ENCODE data around the gene TTC3.

TTC3 gene

GRCh38 chr21:37224861-37225839 lies 152.1 kb downstream of the TTC3 start:
- H3K4me2 ChIP-seq (ENCODE audit: low read depth, low read length), result no peak overlapping the region
- no peak overlapping the region for H2AFZ ChIP-seq (ENCODE audit: low read length)
- H3K27ac ChIP-seq (ENCODE audit: low read length), result no peak overlapping the region
- peaks cover 6% of the 10 kb centered on the region; the same call in 1 of the 2 replicates for H3K36me3 ChIP-seq (replicated peaks; ENCODE audit: insufficient read depth, low read length)
- no peaks in the 10 kb centered on the region for H3K9me2 ChIP-seq (replicated peaks; ENCODE audit: insufficient read depth, low read length)
- no peak for TF ChIP-seq EZH2 (optimal IDR thresholded peaks at IDR 0.05; ENCODE audit: low read depth, low read length)
- peaks cover 8% of the 10 kb centered on the region; the same call in 1 of the 2 replicates for H4K20me1 ChIP-seq (ENCODE audit: insufficient read depth, low read length)
- peaks cover 8% of the 10 kb centered on the region; the same call in 1 of the 2 replicates for H3F3A ChIP-seq (ENCODE audit: insufficient read depth, low read length)
- H3K9ac ChIP-seq (ENCODE audit: low read length), result no peak overlapping the region
- H3K4me1 ChIP-seq (ENCODE audit: low read length), result peaks cover 9% of the 10 kb centered on the region
- no peak for DNase-seq
- H3K27me3 ChIP-seq (replicated peaks; ENCODE audit: insufficient read depth, low read length), result no peaks in the 10 kb centered on the region
- H3K9me3 ChIP-seq (replicated peaks; ENCODE audit: insufficient read depth, low read length), result no peaks in the 10 kb centered on the region
- H3K4me3 ChIP-seq (ENCODE audit: low read length), result no peak overlapping the region
- no peaks in the 10 kb centered on the region for H3K79me2 ChIP-seq (ENCODE audit: low read length)

- H3K9me3 ChIP-seq (replicated peaks; ENCODE audit: insufficient read depth, low read length), result no peaks in the 10 kb centered on the region
- TF ChIP-seq EZH2 (optimal IDR thresholded peaks at IDR 0.05; ENCODE audit: low read depth, low read length) (no peak), EZH2phosphoT487 (IDR thresholded peaks at IDR 0.05; ENCODE audit: low read length) (no peak)
- TF ChIP-seq, protein P1, sequence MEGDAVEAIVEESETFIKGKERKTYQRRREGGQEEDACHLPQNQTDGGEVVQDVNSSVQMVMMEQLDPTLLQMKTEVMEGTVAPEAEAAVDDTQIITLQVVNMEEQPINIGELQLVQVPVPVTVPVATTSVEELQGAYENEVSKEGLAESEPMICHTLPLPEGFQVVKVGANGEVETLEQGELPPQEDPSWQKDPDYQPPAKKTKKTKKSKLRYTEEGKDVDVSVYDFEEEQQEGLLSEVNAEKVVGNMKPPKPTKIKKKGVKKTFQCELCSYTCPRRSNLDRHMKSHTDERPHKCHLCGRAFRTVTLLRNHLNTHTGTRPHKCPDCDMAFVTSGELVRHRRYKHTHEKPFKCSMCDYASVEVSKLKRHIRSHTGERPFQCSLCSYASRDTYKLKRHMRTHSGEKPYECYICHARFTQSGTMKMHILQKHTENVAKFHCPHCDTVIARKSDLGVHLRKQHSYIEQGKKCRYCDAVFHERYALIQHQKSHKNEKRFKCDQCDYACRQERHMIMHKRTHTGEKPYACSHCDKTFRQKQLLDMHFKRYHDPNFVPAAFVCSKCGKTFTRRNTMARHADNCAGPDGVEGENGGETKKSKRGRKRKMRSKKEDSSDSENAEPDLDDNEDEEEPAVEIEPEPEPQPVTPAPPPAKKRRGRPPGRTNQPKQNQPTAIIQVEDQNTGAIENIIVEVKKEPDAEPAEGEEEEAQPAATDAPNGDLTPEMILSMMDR (IDR thresholded peaks at IDR 0.05; ENCODE audit: low read length), result no peak
- H3K4me2 ChIP-seq (ENCODE audit: low read depth, low read length), result no peak overlapping the region
- no peaks in the 10 kb centered on the region for H3K9me2 ChIP-seq (replicated peaks; ENCODE audit: insufficient read depth, low read length)
- H3K36me3 ChIP-seq (replicated peaks; ENCODE audit: insufficient read depth, low read length), result peaks cover 6% of the 10 kb centered on the region
- DNase-seq, result no peak
- H3K4me1 ChIP-seq (ENCODE audit: low read length), result peaks cover 3% of the 10 kb centered on the region
- H3K9ac ChIP-seq (ENCODE audit: low read length), result no peak overlapping the region
- H3K27ac ChIP-seq (ENCODE audit: low read length), result no peak overlapping the region
- peaks cover 8% of the 10 kb centered on the region for H3K79me2 ChIP-seq (ENCODE audit: low read length)
- peaks cover 17% of the 10 kb centered on the region for H4K20me1 ChIP-seq (ENCODE audit: insufficient read depth, low read length)
- H3F3A ChIP-seq (ENCODE audit: insufficient read depth, low read length), result peaks cover 3% of the 10 kb centered on the region; the same call in 1 of the 2 replicates
- H3K27me3 ChIP-seq (replicated peaks; ENCODE audit: insufficient read depth, low read length), result no peaks in the 10 kb centered on the region
- H2AFZ ChIP-seq (ENCODE audit: low read length), result no peak overlapping the region
- no peak overlapping the region for H3K4me3 ChIP-seq (ENCODE audit: low read length)
These were observed 153.2 kb downstream of the TTC3 start for GRCh38 chr21:37226041-37226920.

DNA sequence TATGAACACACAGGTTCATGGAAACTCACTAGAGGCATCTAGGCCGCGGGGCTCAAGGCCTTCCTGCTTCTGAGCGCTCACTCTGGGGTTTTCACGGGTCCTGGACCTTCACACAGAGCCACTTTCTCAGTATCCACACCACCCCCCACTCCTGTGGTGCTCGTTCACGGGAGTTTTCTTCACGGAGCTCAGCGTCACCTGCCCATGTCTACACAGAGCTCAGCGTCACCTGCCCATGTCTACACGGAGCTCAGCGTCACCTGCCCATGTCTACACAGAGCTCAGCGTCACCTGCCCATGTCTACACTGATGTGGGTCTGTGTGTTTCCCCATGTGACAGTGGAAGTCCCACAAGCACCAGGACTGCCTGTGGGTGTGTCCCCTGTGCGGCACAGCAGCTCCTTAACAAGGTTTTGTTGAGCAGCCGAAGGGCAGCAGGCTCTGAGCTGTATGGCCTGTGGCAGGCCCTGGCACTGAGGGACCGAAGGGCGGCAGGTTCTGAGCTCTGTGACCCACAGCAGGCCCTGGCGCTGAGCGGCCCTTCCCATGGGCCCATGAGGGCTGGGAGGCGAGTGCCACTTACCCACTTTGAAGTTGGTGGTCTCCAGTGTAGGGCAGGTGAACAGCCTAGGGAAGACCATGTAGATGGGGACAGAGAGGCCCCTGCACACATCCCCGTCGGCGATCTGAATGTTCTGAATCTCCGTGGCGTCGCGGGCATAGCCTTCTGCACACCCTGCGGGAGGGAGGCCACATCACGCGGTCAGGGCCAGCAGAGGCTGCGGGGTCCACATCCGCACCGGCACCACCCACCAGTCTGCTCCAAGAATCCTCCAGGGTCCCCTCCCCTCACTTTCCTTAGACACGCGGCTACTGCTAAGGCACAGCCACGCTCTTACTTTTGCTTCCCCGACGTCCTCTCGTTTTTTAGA lies 154.3 kb downstream of the TTC3 start:
- Histone ChIP-seq H4K20me1 (ENCODE audit: insufficient read depth, low read length) (peaks cover 26% of the 10 kb centered on the region), H3K4me2 (ENCODE audit: low read depth, low read length) (no peak overlapping the region), H3K36me3 (replicated peaks; ENCODE audit: insufficient read depth, low read length) (peaks cover 6% of the 10 kb centered on the region), H3K79me2 (ENCODE audit: low read length) (peaks cover 15% of the 10 kb centered on the region), H3K27ac (ENCODE audit: low read length) (no peak overlapping the region), H3K9me3 (replicated peaks; ENCODE audit: insufficient read depth, low read length) (no peaks in the 10 kb centered on the region), H3K9me2 (replicated peaks; ENCODE audit: insufficient read depth, low read length) (no peaks in the 10 kb centered on the region), H3K4me1 (ENCODE audit: low read length) (peaks cover 10% of the 10 kb centered on the region), H3K27me3 (replicated peaks; ENCODE audit: insufficient read depth, low read length) (no peaks in the 10 kb centered on the region), H3K4me3 (ENCODE audit: low read length) (no peak overlapping the region), H3K9ac (ENCODE audit: low read length) (no peak overlapping the region), H2AFZ (ENCODE audit: low read length) (no peak overlapping the region), H3F3A (ENCODE audit: insufficient read depth, low read length) (peaks cover 5% of the 10 kb centered on the region)
- no peak for DNase-seq
- no peak for TF ChIP-seq EZH2phosphoT487 (IDR thresholded peaks at IDR 0.05; ENCODE audit: low read length)
- TF ChIP-seq EZH2 (optimal IDR thresholded peaks at IDR 0.05; ENCODE audit: low read depth, low read length), result no peak
- TF ChIP-seq, protein P1 (IDR thresholded peaks at IDR 0.05; ENCODE audit: low read length), result no peak

Measured in MM.1S (cell line).